Subcutaneous adipose tissue (tissue), 4 donors: Measurements from ENCODE around the gene HMCES. TPM values are rescaled to one million over a fixed set of nuclear protein-coding genes. Genes with fewer than 3 reads are reported as not detected.

ENCODE experiments used
- total RNA-seq, 4 donors: library from RNA; depleted of rRNA; stranded (reverse); fragments of >200 nt; gene quantifications; one replicate each; pipeline ENCODE4 v1.1.0, GENCODE V29; 2016
- TF ChIP-seq, protein P1 (sequence below): fragments of 450-650 bp; IDR thresholded peaks from one replicate; pipeline ENCODE4 v1.5.1; 2016; ENCODE audit warnings: low read depth, mild to moderate bottlenecking, control low read depth, antibody characterized with exemption, moderate library complexity

HMCES gene
- total RNA-seq, 4 donors from 2014 or later = 23.6 to 62.9 (median 28.2) TPM

DNA sequence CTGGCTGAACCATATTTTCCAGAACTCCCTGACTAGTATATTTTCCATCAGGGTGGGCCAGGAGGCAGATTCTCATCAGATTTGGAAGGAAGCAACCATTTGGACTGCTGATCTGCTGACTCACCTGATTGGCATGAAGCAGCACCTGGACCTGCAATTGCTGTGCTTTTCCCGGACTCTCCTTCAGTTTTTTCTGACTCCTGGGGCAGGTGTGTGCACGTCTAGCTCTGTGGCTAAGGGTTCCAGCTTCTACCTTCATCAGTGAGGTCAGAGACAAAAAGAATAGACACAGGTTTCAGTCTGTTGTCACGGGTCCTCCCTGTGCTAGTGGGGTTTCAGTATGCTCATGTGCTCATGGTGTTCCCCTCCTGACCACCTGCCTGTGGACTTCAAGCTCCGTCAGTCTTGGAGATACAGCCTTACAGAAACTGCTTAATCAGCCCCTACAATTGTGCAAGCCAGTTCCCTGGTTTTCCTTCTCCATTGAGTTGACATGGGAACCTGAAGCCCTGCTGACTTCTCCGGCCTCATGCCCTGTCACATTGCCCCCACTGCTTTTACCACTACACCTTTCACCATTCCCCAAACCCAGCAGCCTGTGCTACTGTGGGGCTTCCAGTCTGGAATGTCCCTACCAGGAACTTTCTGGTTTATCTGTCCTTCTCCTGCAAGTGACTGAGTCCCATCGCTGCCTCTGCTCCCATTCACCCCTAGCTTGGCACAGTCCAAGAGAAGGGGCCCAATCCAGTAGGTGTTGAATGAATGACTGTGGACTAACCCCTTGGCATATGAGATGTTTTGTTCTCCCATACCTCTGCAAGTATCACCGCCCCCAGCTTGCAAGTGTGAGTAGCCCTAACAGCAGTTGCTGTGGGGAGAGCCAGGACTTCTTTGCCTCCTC lies 31.7 kb downstream of the HMCES start:
- TF ChIP-seq, protein P1, sequence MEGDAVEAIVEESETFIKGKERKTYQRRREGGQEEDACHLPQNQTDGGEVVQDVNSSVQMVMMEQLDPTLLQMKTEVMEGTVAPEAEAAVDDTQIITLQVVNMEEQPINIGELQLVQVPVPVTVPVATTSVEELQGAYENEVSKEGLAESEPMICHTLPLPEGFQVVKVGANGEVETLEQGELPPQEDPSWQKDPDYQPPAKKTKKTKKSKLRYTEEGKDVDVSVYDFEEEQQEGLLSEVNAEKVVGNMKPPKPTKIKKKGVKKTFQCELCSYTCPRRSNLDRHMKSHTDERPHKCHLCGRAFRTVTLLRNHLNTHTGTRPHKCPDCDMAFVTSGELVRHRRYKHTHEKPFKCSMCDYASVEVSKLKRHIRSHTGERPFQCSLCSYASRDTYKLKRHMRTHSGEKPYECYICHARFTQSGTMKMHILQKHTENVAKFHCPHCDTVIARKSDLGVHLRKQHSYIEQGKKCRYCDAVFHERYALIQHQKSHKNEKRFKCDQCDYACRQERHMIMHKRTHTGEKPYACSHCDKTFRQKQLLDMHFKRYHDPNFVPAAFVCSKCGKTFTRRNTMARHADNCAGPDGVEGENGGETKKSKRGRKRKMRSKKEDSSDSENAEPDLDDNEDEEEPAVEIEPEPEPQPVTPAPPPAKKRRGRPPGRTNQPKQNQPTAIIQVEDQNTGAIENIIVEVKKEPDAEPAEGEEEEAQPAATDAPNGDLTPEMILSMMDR = no peak

DNA sequence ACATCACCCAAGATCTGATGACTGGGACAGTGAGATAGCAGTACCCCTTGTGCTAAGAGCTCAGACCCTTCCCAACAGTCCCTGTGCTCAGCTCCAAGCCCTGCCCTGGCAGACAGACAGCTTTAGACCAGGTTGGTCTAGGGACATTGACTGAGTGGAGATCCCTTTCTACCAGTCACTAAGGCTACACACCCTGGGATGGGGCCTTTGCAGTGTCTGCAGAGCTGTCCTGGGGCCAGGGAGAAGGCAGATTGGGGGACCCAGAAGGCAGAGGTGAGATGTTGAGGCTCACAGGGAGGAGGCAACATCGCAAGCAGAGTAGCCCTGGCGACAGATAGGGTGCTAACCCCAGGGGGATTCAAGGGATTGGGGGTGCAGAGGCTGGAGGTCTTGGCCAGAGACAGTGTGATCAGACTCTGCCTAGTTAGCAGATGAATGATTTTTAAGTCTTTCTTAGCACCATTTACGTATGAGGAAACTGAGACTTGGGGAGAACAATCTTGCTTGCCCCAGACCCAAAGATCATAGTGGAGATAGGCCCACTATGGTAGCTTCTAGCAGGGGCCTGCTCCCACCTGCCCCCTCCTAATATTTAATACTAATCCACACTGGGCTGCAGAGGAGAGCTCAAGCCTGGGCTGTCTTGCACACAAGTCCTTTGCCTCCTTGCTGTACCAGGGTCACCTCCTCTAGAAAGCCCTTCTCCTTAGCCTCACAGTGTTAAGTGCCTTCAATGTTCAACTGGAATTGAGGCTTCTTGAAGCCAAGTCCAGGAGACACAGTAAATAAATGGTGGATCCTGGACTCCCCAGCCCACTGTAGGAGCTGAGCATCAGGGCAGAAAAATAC lies 32.6 kb downstream of the HMCES start:
- TF ChIP-seq, protein P1 = no peak

DNA sequence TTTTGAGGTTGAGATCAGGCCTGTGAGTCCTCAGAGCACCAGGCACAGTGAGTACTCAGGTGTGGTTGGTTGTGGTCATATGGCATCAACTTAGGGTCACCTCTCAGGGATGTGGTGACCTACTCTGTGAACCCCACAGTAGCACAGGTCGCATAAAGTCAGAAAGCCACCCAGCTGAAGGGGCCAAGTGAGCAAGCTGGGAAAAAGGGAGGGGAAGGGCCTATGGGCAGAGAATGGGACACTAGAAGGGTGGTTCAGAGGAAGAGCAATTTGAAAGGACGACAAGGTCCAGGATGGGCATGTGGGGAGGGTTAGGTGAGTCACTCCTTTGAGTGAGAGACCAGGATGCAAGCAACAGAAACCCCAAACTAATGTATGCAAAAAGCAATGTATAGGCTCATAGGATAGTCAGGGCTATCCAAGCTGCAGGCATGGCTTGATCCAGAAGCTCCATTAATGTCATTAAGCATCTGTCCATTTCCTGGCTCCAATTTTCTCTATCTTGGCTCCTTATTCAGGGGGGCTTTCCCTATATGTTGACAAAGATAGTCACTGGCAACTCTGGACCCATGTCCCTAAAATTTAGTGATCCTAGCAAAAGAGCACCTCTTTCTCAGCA lies 33.5 kb downstream of the HMCES start:
- TF ChIP-seq, protein P1 = no peak

DNA sequence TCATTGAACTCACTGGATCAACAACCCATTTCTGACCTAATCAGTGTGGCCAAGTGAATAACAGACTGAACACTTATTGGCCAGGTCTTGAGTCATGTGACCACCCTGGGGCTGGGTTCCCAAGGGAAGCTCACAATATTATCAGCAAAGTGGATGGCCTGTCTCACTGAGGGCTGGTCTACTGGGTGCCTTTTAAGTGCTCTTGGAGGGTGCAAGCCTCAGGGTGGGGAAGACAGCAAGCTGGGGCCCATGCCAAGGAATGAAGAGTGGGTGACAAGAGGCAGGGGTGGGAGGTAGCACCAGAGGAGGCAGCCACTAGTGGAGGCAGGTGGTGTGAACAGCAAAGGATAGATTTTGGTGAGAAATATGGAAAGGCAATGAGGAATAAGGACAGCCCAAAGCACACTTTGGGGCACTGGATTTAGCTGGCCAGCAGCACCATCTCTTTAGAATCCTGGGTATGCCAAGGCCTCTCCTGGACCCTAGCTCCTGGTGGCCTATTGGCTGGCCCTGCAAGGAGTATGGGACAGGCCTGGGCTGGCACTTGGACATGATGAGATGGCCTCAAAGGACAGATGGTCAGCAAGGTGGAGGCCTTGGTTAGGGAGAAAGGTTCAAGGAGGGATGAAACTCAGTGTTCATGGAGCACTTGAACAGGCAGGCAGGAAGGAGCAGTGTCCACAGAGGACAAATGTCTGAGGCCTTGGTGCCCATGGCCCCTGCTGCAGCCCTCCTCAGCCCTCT lies 34.2 kb downstream of the HMCES start:
- TF ChIP-seq, protein P1 = no peak

DNA sequence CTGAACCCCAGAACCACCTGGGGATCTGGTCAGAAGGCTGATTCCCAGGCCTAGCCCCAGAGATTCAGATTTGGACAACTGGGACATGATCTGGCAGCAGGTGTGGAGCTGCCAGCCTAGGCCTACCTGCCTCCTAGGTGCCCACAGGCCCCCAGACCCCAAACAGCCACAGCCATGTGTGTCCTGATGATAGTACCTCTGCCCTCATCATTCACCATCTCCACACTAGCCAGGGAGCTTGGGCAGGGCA lies 34.7 kb downstream of the HMCES start:
- TF ChIP-seq, protein P1 = no peak

DNA sequence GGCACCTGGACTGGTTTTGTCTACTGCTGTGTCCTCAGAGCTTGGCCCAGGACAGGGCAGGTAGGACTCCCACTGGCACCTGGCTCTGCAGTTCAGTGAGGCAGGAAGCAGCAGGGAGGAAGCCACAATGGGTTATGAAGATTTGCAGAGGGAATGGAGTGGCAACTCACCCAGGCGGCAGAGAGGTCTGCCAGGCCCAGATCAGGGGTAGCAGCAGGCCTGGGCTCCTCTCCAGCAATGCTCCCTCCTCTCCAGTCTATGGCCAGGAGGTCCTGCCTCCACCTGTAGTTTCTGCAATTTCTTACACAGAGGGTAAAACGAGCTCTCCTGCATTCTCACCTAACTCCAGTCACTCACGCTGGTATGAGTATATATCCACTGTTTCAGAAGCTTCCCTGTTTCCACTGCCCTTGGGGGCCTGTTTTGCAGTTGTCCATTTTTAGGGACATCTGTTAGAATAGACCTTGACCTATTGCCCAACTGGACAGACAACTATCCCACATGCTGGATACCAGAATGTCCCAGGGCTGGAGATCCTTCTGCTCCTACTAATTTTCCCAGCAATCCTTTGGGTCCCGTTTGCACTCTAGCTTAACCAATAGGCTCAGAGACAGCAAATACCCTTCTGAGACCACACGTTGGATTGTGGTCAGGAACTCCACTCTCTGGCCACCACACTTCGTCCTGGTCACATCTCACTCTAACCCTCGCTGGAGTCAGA lies 35.2 kb downstream of the HMCES start:
- TF ChIP-seq, protein P1 = no peak
